ENCODE data around the gene EPHA4. TPM values are rescaled to one million over a fixed set of nuclear protein-coding genes. Genes with fewer than 3 reads are reported as not detected.

EPHA4 gene
- total RNA-seq = 19.8 and 29.6 TPM in 2 replicates

GRCh38 chr2:221572219-221572820 is at the start of gene EPHA4:
TSS of gene EPHA4 (minus strand) at chr2:221572304. CDS start at chr2:221572248, 56 bp downstream.

All from endothelial cell of coronary artery (primary cell).